Panc1 (cell line): ENCODE results near the gene PPEF1. TPM values are rescaled to one million over a fixed set of nuclear protein-coding genes. Genes with fewer than 3 reads are reported as not detected.

Source experiments
- ATAC-seq: fragments of 200-7000 bp; cut with Tn5 transposase; 2 replicates; pipeline ENCODE4 v1.9.1; 2020; ENCODE audit warnings: mild to moderate bottlenecking, moderate library complexity
- BruUV-seq: library from RNA; stranded (reverse); fragments of 400-500 nt; replicated peaks from 2 replicates; lab custom pipeline; 2021; lab: Mats Ljungman, UMichigan
- CTCF ChIA-PET: fragments of 300-600 bp; sonication (Branson Sonifier 250); formaldehyde crosslinking; loops from one replicate; lab custom pipeline; 2022; ENCODE audit warnings: antibody characterized with exemption; lab: Charles Lee
- POLR2A ChIA-PET: fragments of 300-600 bp; sonication (Branson Sonifier 250); formaldehyde crosslinking; loops from one replicate; lab custom pipeline; 2022; ENCODE audit warnings: antibody characterized with exemption; lab: Charles Lee
- DNase-seq: peaks from one replicate; pipeline ENCODE4 v3.0.0-alpha.2; 2010; ENCODE audit warnings: low read depth, low spot score
- H3K27ac ChIP-seq: 2 replicates; pipeline ENCODE4 v1.5.1; 2011; ENCODE audit warnings: mild to moderate bottlenecking, low read length, inconsistent platforms
- H3K27me3 ChIP-seq: fragments of 200-500 bp; sonication (Bioruptor generic); 2 replicates; pipeline ENCODE4 v1.6.0; 2014; ENCODE audit warnings: low read length, inconsistent platforms; ENCODE audit not compliant: control insufficient read depth, insufficient read depth
- H3K36me3 ChIP-seq: fragments of 200-500 bp; sonication (Bioruptor generic); 2 replicates; pipeline ENCODE4 v1.5.1; 2014; ENCODE audit warnings: inconsistent platforms, mild to moderate bottlenecking, low read length, moderate library complexity; ENCODE audit not compliant: control insufficient read depth, insufficient read depth
- H3K4me1 ChIP-seq: 2 replicates; pipeline ENCODE4 v1.5.1; 2011; ENCODE audit warnings: inconsistent platforms, mild to moderate bottlenecking, low read length, moderate library complexity; ENCODE audit not compliant: control insufficient read depth, insufficient read depth
- H3K4me3 ChIP-seq, 2 experiments: 2 replicates each; pipeline ENCODE4 v1.5.1; 2011 to 2012; ENCODE audit warnings: low read depth in 2 of 2, low read length in 2 of 2, mild to moderate bottlenecking in 2 of 2, inconsistent platforms in 1 of 2, moderate library complexity in 1 of 2
- H3K9me3 ChIP-seq: fragments of 200-500 bp; sonication (Bioruptor generic); 2 replicates; pipeline ENCODE4 v1.5.1; 2014; ENCODE audit warnings: low read depth, mild to moderate bottlenecking, inconsistent platforms, low read length, moderate library complexity; ENCODE audit not compliant: control insufficient read depth, insufficient read depth
- POLR2AphosphoS5 ChIP-seq: IDR thresholded peaks from 2 replicates; pipeline ENCODE4 v1.6.1; 2012; ENCODE audit warnings: mild to moderate bottlenecking, low read depth, low read length, moderate library complexity
- SIN3A ChIP-seq: IDR thresholded peaks from 2 replicates; pipeline ENCODE4 v1.6.1; 2012; ENCODE audit warnings: low read depth, mild to moderate bottlenecking, low read length, moderate library complexity, borderline replicate concordance; ENCODE audit not compliant: insufficient read depth
- TCF7L2 ChIP-seq: IDR thresholded peaks from 2 replicates; pipeline ENCODE4 v1.6.1; 2011; ENCODE audit warnings: mild to moderate bottlenecking, low read depth, low read length, inconsistent platforms
- in situ Hi-C: cut with HindIII; loops from 2 replicates; pipeline ENCODE4 v1.10.0; 2016; ENCODE audit warnings: low sequenced_read_pairs, low pct_unique_long_range_greater_than_20kb
- intact Hi-C: fragments of 100-400 bp; cut with micrococcal nuclease; formaldehyde crosslinking; loops from one replicate; pipeline ENCODE4 v1.10.0; 2022; ENCODE audit not compliant: unreplicated experiment
- total RNA-seq: library from RNA; stranded (reverse); gene quantifications from one replicate; pipeline ENCODE4 v1.2.1, GENCODE V29; 2021; ENCODE audit not compliant: unreplicated experiment
- TF ChIP-seq, protein P1 (sequence below), 2 experiments: IDR thresholded peaks; 2 replicates each; pipeline ENCODE4 v1.6.1; 2011 to 2012; ENCODE audit warnings: low read depth in 2 of 2, control low read depth in 1 of 2, low read length in 1 of 2, mild to moderate bottlenecking in 1 of 2, moderate library complexity in 1 of 2; ENCODE audit not compliant: insufficient read depth in 1 of 2
- TF ChIP-seq, protein P2 (sequence below): fragments of 450-650 bp; IDR thresholded peaks from 2 replicates; pipeline ENCODE4 v1.5.1; 2017; ENCODE audit warnings: mild to moderate bottlenecking

Gene PPEF1
- total RNA-seq, 1 experiment from 2014 or later = not detected

DNA sequence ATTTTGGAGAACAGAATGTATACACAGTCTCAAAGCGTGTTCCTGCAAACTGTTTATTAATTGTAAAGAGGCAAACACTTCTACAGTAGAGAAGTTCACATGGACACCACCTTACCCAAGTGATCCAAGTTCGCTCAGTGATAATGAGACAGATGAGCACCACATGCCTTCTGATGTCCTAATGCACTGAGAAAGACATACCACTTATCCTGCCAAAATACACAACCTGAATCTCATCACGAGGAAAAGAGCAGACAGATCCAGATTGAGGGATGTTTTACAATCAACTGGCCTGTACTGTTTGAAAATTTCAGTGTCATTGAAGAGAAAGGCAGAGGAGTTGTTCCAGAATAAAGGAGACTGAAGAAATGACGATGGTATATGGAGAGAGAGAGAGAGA lies 12.4 kb downstream of the PPEF1 start:
- Histone ChIP-seq H3K36me3 (no peaks in the 10 kb centered on the region), H3K4me1 (no peaks in the 10 kb centered on the region), H3K27me3 (no peaks in the 10 kb centered on the region), H3K27ac (no peak overlapping the region), H3K4me3 (no peak overlapping the region), H3K9me3 (no peaks in the 10 kb centered on the region)
- POLR2A ChIA-PET = no interaction called here
- DNase-seq = no peak
- no peak for ATAC-seq
- in situ Hi-C loops (no loop called here), intact Hi-C loops (no loop called here)
- CTCF ChIA-PET = no interaction called here
- TF ChIP-seq SIN3A (no peak), POLR2AphosphoS5 (no peak), TCF7L2 (no peak)
- TF ChIP-seq, protein P1, sequence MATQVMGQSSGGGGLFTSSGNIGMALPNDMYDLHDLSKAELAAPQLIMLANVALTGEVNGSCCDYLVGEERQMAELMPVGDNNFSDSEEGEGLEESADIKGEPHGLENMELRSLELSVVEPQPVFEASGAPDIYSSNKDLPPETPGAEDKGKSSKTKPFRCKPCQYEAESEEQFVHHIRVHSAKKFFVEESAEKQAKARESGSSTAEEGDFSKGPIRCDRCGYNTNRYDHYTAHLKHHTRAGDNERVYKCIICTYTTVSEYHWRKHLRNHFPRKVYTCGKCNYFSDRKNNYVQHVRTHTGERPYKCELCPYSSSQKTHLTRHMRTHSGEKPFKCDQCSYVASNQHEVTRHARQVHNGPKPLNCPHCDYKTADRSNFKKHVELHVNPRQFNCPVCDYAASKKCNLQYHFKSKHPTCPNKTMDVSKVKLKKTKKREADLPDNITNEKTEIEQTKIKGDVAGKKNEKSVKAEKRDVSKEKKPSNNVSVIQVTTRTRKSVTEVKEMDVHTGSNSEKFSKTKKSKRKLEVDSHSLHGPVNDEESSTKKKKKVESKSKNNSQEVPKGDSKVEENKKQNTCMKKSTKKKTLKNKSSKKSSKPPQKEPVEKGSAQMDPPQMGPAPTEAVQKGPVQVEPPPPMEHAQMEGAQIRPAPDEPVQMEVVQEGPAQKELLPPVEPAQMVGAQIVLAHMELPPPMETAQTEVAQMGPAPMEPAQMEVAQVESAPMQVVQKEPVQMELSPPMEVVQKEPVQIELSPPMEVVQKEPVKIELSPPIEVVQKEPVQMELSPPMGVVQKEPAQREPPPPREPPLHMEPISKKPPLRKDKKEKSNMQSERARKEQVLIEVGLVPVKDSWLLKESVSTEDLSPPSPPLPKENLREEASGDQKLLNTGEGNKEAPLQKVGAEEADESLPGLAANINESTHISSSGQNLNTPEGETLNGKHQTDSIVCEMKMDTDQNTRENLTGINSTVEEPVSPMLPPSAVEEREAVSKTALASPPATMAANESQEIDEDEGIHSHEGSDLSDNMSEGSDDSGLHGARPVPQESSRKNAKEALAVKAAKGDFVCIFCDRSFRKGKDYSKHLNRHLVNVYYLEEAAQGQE (IDR thresholded peaks at IDR 0.05; ENCODE audit: insufficient read depth in 1 of 2, low read depth in 2 of 2, low read length in 1 of 2) = no peak
- TF ChIP-seq, protein P2, sequence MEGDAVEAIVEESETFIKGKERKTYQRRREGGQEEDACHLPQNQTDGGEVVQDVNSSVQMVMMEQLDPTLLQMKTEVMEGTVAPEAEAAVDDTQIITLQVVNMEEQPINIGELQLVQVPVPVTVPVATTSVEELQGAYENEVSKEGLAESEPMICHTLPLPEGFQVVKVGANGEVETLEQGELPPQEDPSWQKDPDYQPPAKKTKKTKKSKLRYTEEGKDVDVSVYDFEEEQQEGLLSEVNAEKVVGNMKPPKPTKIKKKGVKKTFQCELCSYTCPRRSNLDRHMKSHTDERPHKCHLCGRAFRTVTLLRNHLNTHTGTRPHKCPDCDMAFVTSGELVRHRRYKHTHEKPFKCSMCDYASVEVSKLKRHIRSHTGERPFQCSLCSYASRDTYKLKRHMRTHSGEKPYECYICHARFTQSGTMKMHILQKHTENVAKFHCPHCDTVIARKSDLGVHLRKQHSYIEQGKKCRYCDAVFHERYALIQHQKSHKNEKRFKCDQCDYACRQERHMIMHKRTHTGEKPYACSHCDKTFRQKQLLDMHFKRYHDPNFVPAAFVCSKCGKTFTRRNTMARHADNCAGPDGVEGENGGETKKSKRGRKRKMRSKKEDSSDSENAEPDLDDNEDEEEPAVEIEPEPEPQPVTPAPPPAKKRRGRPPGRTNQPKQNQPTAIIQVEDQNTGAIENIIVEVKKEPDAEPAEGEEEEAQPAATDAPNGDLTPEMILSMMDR = no peak
- no TSS peak for BruUV-seq

DNA sequence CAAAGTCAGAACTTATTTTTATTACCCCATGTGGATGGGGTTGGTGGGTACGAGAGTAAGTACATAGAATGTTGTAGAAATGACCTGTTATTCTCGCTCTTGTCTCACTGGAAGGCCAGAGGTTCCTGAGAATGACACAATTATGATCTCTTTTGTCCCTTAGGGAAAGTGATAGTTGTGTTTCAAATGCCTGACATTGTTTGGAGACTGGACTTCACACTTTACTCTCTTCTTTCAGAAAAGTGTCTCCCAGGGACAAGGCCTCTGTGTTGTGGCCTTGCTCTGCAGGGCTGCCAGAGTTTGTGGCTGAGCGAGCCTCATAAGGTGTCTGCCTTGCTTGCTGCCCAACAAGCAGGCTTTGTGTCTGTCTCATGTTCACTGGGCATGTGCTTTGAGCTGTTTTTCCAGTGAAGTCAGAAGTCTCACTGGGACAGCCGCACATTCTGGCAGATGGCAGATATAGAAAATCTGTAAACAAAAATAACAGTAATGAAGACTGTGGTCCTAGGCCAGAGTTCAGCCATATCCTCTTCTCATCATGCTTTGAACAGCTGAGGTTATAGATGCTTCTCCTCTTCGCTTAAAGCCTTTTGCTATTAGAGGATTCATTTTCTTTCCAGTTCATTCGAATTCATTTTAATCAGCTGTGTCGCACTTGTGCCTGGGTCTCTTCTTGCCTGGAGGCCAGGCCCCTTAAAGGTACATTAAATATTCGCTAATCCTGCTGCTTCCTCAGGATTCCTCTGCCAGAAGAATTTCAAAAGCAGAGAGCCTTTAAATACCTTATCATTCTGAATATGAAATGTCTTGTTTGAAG lies 14.4 kb downstream of the PPEF1 start:
- no peak for ATAC-seq
- H3K27me3 ChIP-seq = no peaks in the 10 kb centered on the region
- ChIA-PET POLR2A (no interaction called here), CTCF (no interaction called here)
- no peak overlapping the region for H3K4me3 ChIP-seq
- in situ Hi-C loops (no loop called here), intact Hi-C loops (no loop called here)
- no peaks in the 10 kb centered on the region for H3K36me3 ChIP-seq
- no TSS peak for BruUV-seq
- H3K4me1 ChIP-seq = no peaks in the 10 kb centered on the region
- no peak for DNase-seq
- H3K9me3 ChIP-seq = no peaks in the 10 kb centered on the region
- no peak overlapping the region for H3K27ac ChIP-seq
- TF ChIP-seq TCF7L2 = no peak
- TF ChIP-seq, protein P1 (IDR thresholded peaks at IDR 0.05; ENCODE audit: insufficient read depth in 1 of 2, low read depth in 2 of 2, low read length in 1 of 2) = no peak
- TF ChIP-seq, protein P2 = no peak
- no peak for TF ChIP-seq POLR2AphosphoS5
- no peak for TF ChIP-seq SIN3A
